ENCODE measurements around the gene SLC25A26.

SLC25A26 gene

DNA sequence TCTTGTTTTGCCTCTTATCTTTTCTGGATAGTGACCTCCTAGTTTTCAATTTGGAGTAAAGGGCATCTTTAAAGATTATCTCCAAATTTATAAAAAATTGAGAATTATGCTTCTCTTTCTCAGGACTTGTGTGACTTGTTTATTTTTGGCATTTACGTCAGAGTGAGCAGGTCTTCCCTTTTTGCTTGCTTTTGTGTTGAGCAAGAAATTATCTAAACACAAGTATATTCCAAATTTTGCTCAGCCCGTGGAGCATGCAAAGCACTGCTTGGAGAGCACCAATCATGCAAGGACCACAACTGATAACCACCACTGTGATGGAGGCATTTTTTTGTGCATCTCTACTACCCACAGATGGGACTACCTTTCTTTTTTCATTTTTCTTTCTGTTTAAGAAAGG lies 7.1 kb downstream of the SLC25A26 start:
- DNase-seq, result no peak

DNA sequence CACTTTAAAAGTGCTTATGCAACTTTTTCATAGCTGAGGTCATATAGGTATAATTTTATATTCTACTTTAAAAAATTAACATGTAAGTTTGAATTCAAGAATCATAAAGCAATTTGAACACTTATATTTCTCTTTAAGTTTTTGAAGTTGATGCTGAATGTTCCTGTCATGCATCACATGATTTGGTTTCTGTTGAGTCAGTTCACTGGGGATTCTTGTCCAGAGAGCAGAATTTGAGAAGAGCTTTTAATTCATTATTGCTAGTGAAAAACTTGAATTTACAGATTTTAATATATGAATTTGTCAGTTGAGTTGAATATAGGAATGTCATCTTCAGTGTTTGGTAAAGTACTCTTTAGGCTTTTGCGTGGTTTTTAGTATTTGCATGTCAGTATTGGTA lies 7.9 kb downstream of the SLC25A26 start:
- no peak for DNase-seq

DNA sequence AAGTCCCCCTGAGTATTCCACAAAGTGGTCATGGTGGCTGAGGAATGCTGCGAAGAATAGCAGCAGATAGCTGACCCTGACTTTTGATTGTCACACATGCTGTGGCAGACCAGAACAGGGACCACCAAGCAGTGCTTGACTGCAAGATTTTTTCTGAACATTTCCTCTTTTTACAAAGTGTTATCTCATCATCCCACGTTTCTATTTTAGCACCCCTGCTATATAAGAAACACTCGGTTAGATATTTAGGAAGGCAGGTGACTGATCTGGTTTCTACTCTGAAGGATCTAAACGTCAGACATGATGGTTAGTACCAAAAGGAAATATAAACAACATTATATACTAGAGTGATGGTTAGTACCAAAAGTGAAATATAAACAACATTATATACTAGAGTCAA lies 9.1 kb downstream of the SLC25A26 start:
- DNase-seq, result no peak

DNA sequence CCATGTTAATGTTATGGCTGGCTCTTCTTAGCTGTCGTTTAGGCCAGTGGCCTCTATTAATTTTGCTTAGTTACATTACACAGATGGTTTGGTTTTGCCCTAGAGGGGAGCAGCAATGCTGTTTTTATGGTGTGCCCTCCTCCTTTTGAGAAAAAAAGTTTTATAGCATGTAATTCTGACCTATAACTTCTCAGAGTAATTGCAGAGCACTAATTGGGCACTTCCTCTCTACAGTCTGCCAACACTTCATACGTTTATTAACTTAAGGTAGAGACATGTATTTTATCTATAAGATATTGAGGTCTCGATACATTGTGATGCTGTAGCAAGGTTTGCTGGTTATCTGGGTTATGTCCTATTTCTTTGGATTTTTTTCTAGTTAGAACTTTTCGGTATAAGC lies 12.2 kb downstream of the SLC25A26 start:
- DNase-seq, result no peak

DNA sequence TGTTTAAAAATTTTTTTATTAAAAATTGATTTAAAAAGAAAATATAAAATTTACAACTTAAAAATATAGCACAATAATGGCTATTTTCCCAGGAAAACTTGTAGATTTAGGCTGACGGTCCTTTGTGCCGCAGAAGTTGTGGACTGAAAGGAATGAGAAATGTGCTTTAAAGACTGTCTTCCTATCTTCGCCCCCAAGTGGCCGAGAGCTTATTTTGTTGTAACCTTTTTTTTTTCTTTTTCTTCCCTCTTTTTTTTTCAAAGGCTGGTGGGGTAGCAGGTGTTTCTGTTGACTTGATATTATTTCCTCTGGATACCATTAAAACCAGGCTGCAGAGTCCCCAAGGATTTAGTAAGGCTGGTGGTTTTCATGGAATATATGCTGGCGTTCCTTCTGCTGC lies 15.5 kb downstream of the SLC25A26 start:
- no peak for DNase-seq

DNA sequence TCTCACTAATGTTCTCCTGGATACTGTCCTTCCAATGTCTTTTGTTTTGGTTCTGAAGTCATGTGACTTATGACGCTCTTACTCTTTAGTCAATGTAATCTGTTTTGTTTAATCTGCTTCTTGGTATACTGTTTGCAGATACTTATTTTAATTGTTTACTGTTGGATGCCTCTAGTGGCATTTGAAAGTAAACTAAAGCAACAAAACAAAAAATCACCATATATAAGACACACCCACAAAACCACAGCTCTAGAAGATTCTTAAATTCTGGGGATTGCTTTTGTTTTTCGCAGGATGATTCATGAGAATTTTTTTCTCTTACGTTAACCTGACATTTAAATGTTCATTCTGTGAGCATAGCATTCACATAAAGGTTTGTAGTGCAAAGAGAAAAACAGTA lies 16.8 kb downstream of the SLC25A26 start:
- DNase-seq, result no peak

DNA sequence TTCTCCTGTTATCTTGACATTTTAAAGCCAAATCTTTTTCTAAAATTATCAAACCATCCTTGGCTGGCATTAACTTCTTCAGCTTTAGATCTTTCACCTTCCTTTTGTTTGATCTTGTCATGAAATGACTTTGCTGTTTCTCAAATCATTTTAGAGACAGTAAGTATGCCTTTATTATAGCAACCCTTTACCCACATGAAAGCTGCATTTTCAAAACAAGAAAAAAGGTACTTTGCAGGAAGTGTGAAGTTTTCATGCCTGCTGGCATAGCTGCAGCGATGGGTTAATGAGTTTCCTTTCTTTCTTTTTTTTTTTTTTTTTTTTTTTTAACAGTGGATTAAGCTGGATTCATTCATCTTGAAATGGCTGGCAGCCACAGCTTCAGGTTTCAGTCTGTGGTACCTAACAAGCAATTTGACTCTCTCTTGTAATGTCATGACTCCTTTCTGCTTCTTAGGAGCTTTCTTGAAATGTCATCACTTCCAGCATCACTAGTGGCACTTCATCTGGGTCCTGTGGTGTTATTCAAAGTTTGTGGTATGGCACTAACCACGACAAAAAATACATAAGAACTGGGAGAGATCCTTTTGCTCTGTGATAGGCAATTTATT lies 18.8 kb downstream of the SLC25A26 start:
- DNase-seq, result no peak

DNA sequence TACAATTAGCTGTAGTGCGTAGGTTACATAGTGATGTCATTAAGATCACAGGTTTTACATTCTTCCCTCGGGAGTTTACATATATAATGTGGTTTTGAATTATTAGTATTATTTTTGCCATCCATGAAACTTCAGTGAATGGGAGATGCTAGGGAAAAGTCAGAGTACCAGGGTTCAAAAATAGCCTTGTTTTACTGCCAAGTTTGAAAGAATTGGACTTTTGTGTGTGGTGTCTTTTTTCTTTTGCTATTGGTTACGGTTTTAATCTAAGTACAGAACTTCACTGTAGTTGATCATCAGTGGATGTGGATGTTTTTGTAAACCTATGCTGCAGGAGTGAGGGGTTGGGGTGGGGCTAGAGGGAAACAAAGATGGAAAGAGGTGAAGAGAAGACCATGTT lies 20.7 kb downstream of the SLC25A26 start:
- DNase-seq, result no peak

DNA sequence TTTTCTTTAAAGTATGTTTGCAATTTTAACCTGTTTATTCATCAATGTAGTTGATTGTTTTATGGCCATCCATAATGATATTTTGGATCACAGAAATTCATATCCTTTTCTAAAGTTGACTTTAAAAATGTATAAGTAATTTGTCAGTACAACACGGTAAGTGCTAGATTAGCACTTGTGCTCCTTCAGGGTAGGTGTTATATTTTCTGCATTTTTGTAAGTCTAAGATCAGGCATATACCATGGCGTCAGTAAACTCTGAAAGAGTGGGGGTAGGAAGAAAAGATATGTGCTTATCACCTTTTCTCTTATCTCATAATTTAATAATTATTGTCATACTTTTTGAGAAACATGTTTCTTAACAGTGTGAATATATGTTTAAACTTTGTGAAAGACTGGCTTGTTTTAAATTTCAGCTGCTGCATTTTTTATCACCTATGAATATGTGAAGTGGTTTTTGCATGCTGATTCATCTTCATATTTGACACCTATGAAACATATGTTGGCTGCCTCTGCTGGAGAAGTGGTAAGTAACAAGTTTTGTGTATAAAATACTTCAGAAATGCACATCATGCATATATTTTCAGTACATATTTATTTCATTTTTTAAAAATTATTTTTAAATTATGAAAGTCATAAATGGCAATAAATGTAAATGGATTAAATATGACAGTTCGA lies 22.1 kb downstream of the SLC25A26 start:
- no peak for DNase-seq

DNA sequence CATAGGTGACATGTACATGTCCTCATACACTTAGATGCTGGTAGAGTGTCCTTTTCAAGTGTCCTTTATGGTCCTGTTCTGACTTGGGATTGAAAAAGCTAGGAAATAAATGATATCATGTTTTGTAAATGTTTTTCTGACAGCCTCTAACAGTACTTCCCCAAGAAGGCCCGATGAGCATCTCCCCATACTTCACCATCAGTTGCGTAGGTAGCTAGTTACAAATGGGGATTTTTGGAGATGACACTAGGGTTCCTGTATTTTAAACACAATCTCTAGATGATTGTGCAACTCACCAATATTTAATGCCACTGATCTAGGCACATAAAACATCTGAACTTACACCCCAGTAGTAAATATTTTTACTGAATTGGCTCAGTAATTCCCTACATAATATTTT lies 27.8 kb downstream of the SLC25A26 start:
- no peak for DNase-seq

DNA sequence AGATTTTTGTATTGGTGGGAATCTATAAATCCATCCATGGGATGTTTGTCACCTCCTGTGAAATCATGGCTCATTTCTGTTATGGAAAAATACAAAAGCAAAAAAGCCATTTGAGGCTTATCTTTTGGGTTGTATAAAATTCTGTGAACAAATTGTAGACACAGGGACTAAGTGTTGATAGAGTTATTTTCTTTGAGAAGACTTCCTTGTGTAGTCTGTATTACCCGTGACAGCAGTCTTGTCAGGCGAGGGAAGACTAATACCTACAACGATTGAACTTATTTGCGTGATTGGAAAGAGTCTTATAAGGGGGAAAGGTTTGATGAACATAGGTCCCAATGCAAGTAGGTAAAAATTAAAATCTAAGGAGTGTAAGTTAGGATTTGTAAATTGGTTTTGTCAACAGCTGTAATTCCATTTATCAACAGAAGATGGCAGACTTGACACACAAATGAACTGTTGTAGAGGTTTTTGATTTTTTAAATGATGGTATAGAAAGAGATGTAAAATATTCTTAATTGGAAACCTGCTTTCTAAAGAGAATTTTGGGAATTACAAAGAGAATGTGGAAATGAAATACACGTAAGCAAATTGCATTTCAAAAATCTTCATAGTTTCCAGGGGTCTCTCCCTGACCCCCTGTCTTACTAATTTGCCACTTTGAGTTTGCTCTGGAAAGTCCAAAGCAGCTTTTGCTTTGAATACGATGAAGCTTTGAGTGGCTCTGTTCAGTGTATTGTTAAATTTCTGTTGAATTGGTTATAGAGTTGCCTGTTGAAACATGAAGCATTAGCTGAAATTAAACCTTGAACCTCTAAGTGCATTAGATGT lies 33.2 kb downstream of the SLC25A26 start:
- DNase-seq, result no peak

DNA sequence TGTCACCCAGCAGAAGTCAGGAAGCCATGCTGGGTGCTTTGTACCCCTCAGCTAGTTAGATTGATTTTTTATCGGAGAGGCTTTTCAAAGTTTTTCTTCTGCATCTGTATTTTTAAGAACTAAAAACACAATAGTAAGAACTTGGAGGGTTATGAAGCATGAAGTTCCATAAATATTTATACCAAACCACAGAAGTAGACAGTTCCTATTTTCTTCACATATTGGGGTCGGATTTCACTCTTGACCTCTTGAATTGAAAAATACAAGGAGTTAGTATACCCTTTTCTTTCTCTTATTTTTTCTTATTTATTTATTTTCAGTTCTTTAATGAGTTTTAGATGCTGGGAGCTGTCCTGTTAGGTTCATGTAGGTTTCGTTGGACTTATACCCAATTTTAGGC lies 35.1 kb downstream of the SLC25A26 start:
- no peak for DNase-seq

DNA sequence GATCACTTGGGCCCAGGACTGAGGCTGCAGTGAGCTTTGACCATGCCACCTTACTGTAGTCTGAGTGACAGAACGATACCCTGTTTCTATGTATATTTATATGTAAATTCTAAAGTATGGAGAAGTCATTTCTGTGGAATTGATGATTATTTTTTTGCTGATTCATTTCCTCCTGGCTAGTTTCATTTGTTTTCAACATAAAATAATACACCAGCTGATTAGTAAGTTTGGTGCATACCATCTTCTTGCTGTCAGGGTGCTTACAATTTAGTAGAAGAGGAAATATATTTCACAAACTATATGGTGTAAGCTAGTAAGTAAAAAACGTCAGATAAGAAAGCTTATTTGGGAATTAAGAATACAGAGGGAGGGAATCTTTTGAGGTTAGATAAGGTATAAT lies 36.0 kb downstream of the SLC25A26 start:
- DNase-seq, result no peak

DNA sequence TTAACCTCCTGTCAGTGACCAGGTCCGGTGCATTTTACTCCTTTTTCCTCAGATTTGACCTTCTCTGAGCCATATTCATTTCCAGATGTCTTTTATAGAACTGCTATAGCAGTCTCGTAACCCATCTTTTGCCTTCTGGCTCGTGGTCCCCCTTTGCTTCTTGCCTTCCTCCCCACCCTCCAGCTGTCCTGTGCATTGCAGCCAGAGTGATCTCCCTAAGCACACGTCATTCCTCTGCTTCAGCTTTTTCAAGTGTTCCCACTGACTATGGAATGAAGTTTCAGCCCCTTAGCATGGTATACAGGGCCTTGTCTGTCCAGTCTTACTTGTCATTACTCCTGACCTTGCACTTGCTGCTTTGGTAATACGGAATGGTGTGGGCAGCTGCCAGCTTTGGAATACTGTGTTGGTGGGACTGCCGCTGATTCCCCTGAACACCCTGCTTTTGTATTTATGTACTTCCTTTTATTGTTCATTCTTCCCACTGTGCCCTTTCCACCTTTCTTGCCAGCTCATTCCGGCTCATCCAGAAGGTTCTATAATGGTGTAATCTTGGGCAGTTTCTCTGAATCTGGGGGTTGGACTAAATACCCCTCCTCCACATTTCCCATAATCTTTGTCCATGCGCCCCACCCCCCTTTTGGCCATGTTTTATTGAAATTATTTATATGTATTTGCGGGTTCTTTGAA lies 38.9 kb downstream of the SLC25A26 start:
- no peak for DNase-seq

DNA sequence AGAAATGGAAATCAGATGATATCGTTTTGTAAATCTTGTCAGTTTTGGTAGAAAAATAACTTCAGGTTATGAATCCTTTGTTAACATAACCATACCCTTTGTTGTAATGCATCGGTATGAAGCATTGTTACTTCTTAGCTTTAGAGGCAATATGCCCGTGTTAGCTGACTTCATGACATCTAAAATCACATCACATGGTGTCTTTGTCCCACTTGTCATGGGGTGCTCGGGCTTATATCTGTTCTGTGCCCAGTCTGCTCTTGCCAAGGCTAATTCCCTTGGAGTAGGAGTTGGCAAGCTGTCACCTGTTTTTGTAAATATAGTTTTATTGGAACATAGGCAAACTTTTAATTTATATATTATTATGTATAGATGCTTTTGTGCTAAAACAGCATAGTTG lies 39.6 kb downstream of the SLC25A26 start:
- DNase-seq, result no peak

DNA sequence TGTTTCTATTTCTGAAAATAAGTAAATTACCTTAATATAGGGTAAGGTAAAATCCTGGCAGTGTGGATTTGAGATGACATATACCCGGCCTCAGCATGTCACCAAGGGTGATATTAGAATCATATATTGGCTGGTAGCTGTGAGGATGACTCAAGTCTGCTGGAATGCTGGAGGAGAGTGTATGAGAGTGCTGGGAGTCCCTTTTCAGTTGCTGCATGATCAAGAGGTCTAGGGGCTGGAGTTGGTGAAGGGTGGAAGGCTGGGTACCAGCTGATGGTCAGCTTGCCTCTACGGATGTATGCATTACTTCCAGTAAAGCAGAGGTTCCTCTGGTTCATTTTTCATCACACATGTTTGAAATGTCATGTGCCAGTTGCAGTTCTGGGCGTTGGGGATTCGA lies 40.6 kb downstream of the SLC25A26 start:
- DNase-seq, result no peak

DNA sequence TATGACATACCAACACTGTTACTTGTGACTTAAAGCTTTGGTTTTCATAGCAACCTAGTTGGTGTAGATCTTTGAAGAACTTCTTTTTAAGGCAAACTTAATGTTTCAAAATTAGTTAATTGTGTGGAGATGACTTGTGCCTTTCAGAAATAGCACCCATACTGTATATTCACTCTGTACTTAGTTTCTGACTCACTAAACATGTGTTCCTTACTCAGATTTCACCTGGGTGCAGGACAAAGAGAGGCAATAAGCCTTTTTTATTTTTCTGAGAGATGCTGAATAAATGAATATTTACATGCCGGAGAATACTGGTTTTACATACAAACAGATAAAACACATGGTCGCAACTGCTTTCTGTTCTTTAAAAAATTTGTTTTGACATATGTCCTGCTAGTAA lies 44.8 kb downstream of the SLC25A26 start:
- DNase-seq, result no peak

DNA sequence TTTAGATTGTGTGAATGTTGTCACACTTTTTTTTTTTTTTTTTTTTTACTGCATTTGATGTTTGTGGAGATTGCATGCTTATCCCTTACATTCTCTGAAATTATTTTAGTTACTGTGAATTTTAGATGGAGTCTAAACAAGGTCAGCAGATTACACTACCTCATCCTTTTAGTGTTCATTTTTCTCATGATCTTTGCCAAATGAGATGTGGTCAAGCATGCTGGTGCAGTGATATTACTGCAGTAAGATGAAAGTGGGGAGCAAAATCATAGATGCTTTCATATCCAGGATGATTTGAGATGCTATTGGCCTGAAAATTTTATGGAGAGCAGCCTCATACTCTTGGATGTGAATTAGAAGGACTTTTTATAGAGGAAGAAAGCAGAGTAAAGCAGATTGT lies 45.8 kb downstream of the SLC25A26 start:
- DNase-seq, result no peak

DNA sequence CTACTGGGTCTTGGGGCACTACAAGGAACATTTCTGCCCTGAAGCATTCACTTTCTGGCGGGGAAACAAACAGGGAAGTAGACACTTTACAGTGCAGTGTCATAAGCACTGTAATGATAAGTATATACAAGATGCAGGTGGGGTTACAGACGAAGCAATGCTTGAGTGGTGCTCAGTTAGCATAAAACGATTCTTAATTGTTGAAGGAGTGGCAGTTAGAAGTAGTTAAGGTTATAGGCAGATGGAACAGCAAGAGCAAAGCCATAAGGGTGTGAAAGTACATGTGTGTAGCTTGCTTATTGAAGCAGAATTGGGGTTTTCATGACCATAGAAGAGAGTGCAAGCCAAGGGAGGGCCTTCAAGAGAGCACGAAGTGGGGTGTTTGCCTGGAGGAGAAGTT lies 46.2 kb downstream of the SLC25A26 start:
- no peak for DNase-seq

DNA sequence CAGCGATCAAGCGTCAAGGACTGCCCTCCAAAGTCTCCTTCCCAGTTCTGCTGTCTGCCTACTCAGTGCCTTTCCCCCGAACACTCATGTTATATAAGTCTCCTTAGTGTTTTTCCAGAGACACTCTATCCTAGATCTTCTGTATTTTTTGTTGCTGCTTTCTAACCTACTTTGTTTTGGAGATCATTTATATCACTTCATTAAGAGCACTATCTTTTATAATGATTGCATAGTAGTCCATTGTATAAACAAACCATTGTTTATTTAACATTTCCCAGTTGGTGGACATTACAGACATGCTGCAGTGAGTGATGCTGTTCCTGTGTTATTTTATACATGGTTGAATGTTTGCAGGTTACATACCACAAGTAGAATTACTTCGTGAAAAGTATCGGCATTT lies 47.1 kb downstream of the SLC25A26 start:
- no peak for DNase-seq

DNA sequence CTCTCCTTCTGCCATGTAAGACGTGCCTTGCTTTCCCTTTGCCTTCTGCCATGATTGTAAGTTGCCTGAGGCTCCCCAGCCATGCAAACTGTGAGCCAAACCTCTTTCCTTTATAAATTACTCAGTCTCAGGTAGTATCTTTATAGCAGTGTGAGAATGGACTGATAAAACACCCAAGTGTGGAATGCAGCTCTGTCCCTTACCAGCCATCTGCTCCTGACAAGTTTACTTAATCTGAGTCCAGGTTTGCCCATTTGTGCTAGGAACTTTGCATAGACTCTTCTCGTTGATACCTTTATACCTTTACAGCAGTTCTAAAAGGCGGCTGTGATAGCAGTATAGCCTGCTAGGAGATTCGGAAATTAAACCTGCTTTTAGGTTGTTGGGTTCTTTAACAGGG lies 48.1 kb downstream of the SLC25A26 start:
- DNase-seq, result no peak

DNA sequence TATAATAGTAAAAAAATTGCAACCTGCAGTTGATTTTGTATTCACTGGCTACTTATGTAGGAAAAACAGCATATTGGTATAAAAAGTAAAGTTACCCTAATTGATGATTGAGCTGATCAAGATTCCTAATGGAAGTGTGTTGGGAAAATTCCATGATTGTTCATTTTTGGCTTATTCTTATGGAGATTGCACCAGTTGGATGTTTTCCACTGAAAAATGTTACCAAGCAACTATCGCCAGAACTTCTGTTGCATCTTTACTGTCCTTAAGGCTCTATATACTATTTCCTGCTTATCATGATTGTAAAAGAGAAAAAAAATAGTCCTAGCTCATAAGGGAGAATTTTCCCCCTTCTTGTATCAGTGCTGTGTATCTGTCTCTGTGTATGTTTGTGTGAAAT lies 48.6 kb downstream of the SLC25A26 start:
- DNase-seq, result no peak

DNA sequence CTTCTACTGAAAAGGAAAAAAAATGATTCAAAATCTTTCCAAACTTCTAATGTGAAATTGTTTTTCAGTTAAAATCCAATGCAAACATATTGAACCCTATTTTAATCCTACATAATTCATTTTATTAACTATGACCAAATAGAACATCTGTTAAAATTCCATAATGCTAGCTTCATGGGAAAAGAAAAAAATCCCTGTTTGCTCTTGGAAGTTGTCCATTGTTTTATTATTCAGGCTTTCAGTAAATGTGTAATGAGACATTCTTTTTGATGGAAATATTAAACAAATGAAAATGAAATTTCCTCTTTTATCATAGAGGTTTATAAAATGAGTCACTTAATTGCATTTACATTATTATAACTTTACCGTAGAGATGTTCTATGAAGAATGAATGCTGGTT lies 49.5 kb downstream of the SLC25A26 start:
- no peak for DNase-seq

DNA sequence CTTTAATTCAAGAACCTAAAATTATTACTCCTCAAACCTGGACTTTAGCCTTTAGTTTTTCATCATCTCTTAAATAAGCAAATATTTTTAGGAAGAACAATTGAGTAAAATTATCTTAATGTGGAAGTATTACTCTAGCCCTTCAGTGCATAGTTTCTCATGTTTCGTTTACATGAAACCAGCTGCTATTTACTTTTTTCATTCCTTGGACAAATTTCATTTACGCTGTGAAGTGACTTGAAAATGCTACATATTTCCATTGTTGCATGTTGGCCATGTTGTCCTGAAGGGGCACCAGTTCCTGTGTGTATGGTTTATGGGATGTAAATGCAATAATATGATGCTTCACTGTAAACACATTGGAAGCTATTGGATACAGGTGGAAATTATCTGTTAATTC lies 49.9 kb downstream of the SLC25A26 start:
- DNase-seq, result no peak
